ENCODE measurements around the gene PPP3CA. TPM values are rescaled to one million over a fixed set of nuclear protein-coding genes. Genes with fewer than 3 reads are reported as not detected.

Gene PPP3CA
- polyA plus RNA-seq, 1 donor (not counting 4 experiments of a cell fraction or from before 2014, with no cell fraction given) = 43.3 TPM

DNA sequence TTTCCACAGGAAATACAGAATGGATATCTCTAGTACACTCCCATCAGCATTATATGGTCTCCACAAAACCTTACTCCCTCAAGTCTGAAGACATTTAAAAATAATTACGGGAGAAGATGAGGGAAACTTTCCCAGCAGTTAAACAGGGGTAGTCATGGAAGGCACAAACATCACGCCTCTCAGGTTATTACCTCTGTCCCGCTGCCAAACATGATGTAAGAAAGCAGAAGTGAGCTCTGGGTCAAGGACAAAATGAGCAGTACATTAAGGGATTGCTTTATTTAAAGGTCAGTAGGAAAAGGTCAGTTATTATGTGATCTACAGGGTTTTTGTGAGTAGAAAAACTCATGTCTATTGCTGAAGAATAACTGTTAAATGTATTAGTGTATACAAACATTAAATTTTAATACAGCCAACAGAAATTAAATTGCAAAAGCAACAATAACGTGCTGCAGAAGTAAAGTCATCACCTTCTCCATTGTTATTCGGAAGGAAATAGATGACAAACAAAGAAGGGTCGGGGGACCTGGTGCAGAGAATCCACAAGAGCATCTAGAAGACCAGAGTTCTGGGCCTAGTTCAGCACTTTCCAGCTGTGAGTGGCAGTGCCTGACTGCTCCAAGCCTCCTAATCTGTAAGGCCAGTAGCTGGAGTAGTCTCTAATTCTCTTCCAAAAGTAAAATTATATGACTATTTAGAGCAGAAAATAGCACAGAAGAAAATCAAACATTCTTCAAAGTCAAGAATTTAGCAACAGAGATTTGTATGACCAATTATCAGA, 171.2 kb downstream of the PPP3CA start:
- no peaks in the 10 kb centered on the region for H3K36me3 ChIP-seq (ENCODE audit: control insufficient read depth in 2 of 2, extremely low read depth in 1 of 2, insufficient read depth in 2 of 2, low read length in 2 of 2)
- no peak overlapping the region for H3K4me2 ChIP-seq (ENCODE audit: control insufficient read depth, extremely low read depth, insufficient read depth, low read depth, low read length)
- no peak overlapping the region for H3K27ac ChIP-seq (ENCODE audit: control insufficient read depth, insufficient read depth, low read length)
- FAIRE-seq (no peak), DNase-seq (ENCODE audit: low read depth, low spot score) (no peak)
- dilution Hi-C loops (cut with MboI; ENCODE audit: extremely low pct_ligation_motif_present, low sequenced_read_pairs) = no loop called here
- no peak overlapping the region for H2AFZ ChIP-seq (ENCODE audit: control insufficient read depth, low read length)
- H3K4me3 ChIP-seq (ENCODE audit: control insufficient read depth in 2 of 3, extremely low read depth in 1 of 3, insufficient read depth in 2 of 3, low read depth in 1 of 3, low read length in 3 of 3) = no peak overlapping the region
- H3K9me1 ChIP-seq (ENCODE audit: control insufficient read depth, extremely low read depth, insufficient read depth, low read length) = no peaks in the 10 kb centered on the region
- TF ChIP-seq EZH2 (IDR thresholded peaks at IDR 0.05; ENCODE audit: low read length) (no peak), CTCF (optimal IDR thresholded peaks at IDR 0.05 in 1 of 3, IDR thresholded peaks at IDR 0.05 in 1 of 3, conservative IDR thresholded peaks at IDR 0.05 in 1 of 3; ENCODE audit: extremely low read depth in 1 of 3, insufficient read depth in 2 of 3, low read length in 3 of 3) (no peak)
- no peaks in the 10 kb centered on the region for H3K9me3 ChIP-seq (ENCODE audit: control insufficient read depth, low read depth, low read length)
- H3K79me2 ChIP-seq (ENCODE audit: control insufficient read depth, insufficient read depth, low read length) = peaks cover 29% of the 10 kb centered on the region
- H4K20me1 ChIP-seq (ENCODE audit: control insufficient read depth, extremely low read depth, insufficient read depth, low read length) = no peaks in the 10 kb centered on the region
- peaks cover 8% of the 10 kb centered on the region for H3K4me1 ChIP-seq (ENCODE audit: control insufficient read depth, extremely low read depth, insufficient read depth, low read length)
- H3K9ac ChIP-seq (ENCODE audit: control insufficient read depth, extremely low read depth, insufficient read depth, low read length) = no peak overlapping the region
- no peaks in the 10 kb centered on the region for H3K27me3 ChIP-seq (ENCODE audit: control insufficient read depth, extremely low read depth, insufficient read depth, low read length)

- H3K4me1 ChIP-seq (ENCODE audit: control insufficient read depth, extremely low read depth, insufficient read depth, low read length) = peaks cover 8% of the 10 kb centered on the region
- no peaks in the 10 kb centered on the region for H3K9me3 ChIP-seq (ENCODE audit: control insufficient read depth, low read depth, low read length)
- no peak overlapping the region for H3K27ac ChIP-seq (ENCODE audit: control insufficient read depth, insufficient read depth, low read length)
- no peak overlapping the region for H3K9ac ChIP-seq (ENCODE audit: control insufficient read depth, extremely low read depth, insufficient read depth, low read length)
- H3K4me2 ChIP-seq (ENCODE audit: control insufficient read depth, extremely low read depth, insufficient read depth, low read depth, low read length) = no peak overlapping the region
- dilution Hi-C loops (cut with MboI; ENCODE audit: extremely low pct_ligation_motif_present, low sequenced_read_pairs) = no loop called here
- H3K4me3 ChIP-seq (ENCODE audit: control insufficient read depth in 2 of 3, extremely low read depth in 1 of 3, insufficient read depth in 2 of 3, low read depth in 1 of 3, low read length in 3 of 3) = no peak overlapping the region
- no peak for DNase-seq (ENCODE audit: low read depth, low spot score)
- no peaks in the 10 kb centered on the region for H3K27me3 ChIP-seq (ENCODE audit: control insufficient read depth, extremely low read depth, insufficient read depth, low read length)
- FAIRE-seq = no peak
- TF ChIP-seq EZH2 (IDR thresholded peaks at IDR 0.05; ENCODE audit: low read length) = no peak
- no peak for TF ChIP-seq CTCF (optimal IDR thresholded peaks at IDR 0.05 in 1 of 3, IDR thresholded peaks at IDR 0.05 in 1 of 3, conservative IDR thresholded peaks at IDR 0.05 in 1 of 3; ENCODE audit: extremely low read depth in 1 of 3, insufficient read depth in 2 of 3, low read length in 3 of 3)
- H3K36me3 ChIP-seq (ENCODE audit: control insufficient read depth in 2 of 2, extremely low read depth in 1 of 2, insufficient read depth in 2 of 2, low read length in 2 of 2) = peaks cover 0 to under 1% of the 10 kb centered on the region in 2 experiments
- H4K20me1 ChIP-seq (ENCODE audit: control insufficient read depth, extremely low read depth, insufficient read depth, low read length) = no peaks in the 10 kb centered on the region
- peaks cover 28% of the 10 kb centered on the region for H3K79me2 ChIP-seq (ENCODE audit: control insufficient read depth, insufficient read depth, low read length)
- H3K9me1 ChIP-seq (ENCODE audit: control insufficient read depth, extremely low read depth, insufficient read depth, low read length) = no peaks in the 10 kb centered on the region
- H2AFZ ChIP-seq (ENCODE audit: control insufficient read depth, low read length) = no peak overlapping the region
Observed at GRCh38 chr4:101174679-101175345, 172.5 kb downstream of the PPP3CA start.
